Neutrophil (primary cell): ENCODE measurements around the gene PPCS.

Source experiments
- H3K27ac ChIP-seq: fragments of 200-600 bp; sonication (generic); 2 replicates; pipeline ENCODE4 v1.5.1; 2016; ENCODE audit warnings: mild to moderate bottlenecking, moderate library complexity
- H3K27me3 ChIP-seq: fragments of 200-600 bp; sonication (generic); 2 replicates; pipeline ENCODE4 v1.6.0; 2016; ENCODE audit warnings: mild to moderate bottlenecking
- H3K36me3 ChIP-seq: fragments of 200-600 bp; sonication (generic); 2 replicates; pipeline ENCODE4 v1.5.1; 2017
- H3K4me1 ChIP-seq, 2 experiments: fragments of 200-600 bp in 1 of 2; sonication (generic) in 1 of 2; 1 replicate in 1 of 2; 2 replicates in 1 of 2; pipeline versions ENCODE4 v1.5.1 to v1.6.1; 2013 to 2016; ENCODE audit warnings: low read depth in 1 of 2, low read length in 1 of 2, mild to moderate bottlenecking in 1 of 2, moderate library complexity in 1 of 2; ENCODE audit not compliant: control insufficient read depth in 1 of 2, insufficient read depth in 1 of 2
- H3K4me3 ChIP-seq, 2 experiments: fragments of 200-600 bp in 1 of 2; sonication (generic) in 1 of 2; 1 replicate in 1 of 2; 2 replicates in 1 of 2; pipeline ENCODE4 v1.5.1; 2013 to 2016; ENCODE audit warnings: low read depth in 1 of 2, low read length in 1 of 2, mild to moderate bottlenecking in 1 of 2, moderate library complexity in 1 of 2
- H3K9me3 ChIP-seq: fragments of 200-600 bp; sonication (generic); 2 replicates; pipeline ENCODE4 v1.5.1; 2016
- CTCF ChIP-seq: fragments of 200-600 bp; sonication (generic); IDR thresholded peaks from 2 replicates; pipeline ENCODE4 v1.5.1; 2016; ENCODE audit warnings: antibody characterized with exemption

Gene PPCS

GRCh38 chr1:42504535-42505128 is 48.3 kb downstream of the PPCS start:
- Histone ChIP-seq H3K4me1 (no peaks in the 10 kb centered on the region), H3K9me3 (peaks cover 45% of the 10 kb centered on the region), H3K27ac (no peak overlapping the region), H3K27me3 (no peaks in the 10 kb centered on the region), H3K36me3 (no peaks in the 10 kb centered on the region), H3K4me3 (no peak overlapping the region)
- TF ChIP-seq CTCF: no peak

GRCh38 chr1:42506576-42506975 is 50.2 kb downstream of the PPCS start:
- Histone ChIP-seq H3K36me3 (no peaks in the 10 kb centered on the region), H3K9me3 (peaks cover 45% of the 10 kb centered on the region), H3K4me3 (no peak overlapping the region), H3K4me1 (no peaks in the 10 kb centered on the region), H3K27me3 (no peaks in the 10 kb centered on the region), H3K27ac (no peak overlapping the region)
- TF ChIP-seq CTCF: no peak
